ENCODE measurements around the gene NDUFB7.

GRCh38 chr19:14555918-14556661 is 15.8 kb downstream of the NDUFB7 start:
- no peak for TF ChIP-seq CTCF (IDR thresholded peaks at IDR 0.05)
- TF ChIP-seq POLR2A (IDR thresholded peaks at IDR 0.05) = no peak
- TF ChIP-seq POLR2AphosphoS5 (IDR thresholded peaks at IDR 0.05) = no peak
